ENCODE results near the gene CAST.

- no peak for TF ChIP-seq POLR2A (IDR thresholded peaks at IDR 0.05)
- peak; percentile 33 to 80 (median 58) for TF ChIP-seq CTCF (IDR thresholded peaks at IDR 0.05)
Observed at GRCh38 chr5:96752341-96753016, 90.3 kb downstream of the CAST start.

Data from adrenal gland (tissue), 5 donors.